Measurements from ENCODE around the gene FLT4.

- TF ChIP-seq, protein P1, sequence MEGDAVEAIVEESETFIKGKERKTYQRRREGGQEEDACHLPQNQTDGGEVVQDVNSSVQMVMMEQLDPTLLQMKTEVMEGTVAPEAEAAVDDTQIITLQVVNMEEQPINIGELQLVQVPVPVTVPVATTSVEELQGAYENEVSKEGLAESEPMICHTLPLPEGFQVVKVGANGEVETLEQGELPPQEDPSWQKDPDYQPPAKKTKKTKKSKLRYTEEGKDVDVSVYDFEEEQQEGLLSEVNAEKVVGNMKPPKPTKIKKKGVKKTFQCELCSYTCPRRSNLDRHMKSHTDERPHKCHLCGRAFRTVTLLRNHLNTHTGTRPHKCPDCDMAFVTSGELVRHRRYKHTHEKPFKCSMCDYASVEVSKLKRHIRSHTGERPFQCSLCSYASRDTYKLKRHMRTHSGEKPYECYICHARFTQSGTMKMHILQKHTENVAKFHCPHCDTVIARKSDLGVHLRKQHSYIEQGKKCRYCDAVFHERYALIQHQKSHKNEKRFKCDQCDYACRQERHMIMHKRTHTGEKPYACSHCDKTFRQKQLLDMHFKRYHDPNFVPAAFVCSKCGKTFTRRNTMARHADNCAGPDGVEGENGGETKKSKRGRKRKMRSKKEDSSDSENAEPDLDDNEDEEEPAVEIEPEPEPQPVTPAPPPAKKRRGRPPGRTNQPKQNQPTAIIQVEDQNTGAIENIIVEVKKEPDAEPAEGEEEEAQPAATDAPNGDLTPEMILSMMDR (IDR thresholded peaks at IDR 0.05): no peak
- TF ChIP-seq EZH2 (IDR thresholded peaks at IDR 0.05; ENCODE audit: borderline replicate concordance, insufficient read depth, low read depth, low read length, poor library complexity, severe bottlenecking): no peak
Measured at GRCh38 chr5:180580681-180581080, 68.7 kb downstream of the FLT4 start.
